Muscle layer of colon (tissue), 2 donors: ENCODE results near the gene AAMP.

Source experiments
- H3K27ac ChIP-seq: one replicate; pipeline ENCODE4 v1.7.0; 2013; ENCODE audit warnings: low read depth, mild to moderate bottlenecking, low read length, moderate library complexity
- H3K27me3 ChIP-seq, 2 donors: one replicate each; pipeline ENCODE4 v1.7.0; 2013; ENCODE audit warnings: low read length in 2 of 2, mild to moderate bottlenecking in 2 of 2; ENCODE audit not compliant: insufficient read depth in 2 of 2, control insufficient read depth in 1 of 2
- H3K36me3 ChIP-seq: one replicate; pipeline ENCODE4 v1.7.0; 2013; ENCODE audit warnings: mild to moderate bottlenecking, low read length; ENCODE audit not compliant: insufficient read depth
- H3K4me1 ChIP-seq: one replicate; pipeline ENCODE4 v1.7.0; 2013; ENCODE audit warnings: mild to moderate bottlenecking, low read length; ENCODE audit not compliant: insufficient read depth
- H3K4me3 ChIP-seq, 2 donors: one replicate each; pipeline ENCODE4 v1.7.0; 2013; ENCODE audit warnings: low read length in 2 of 2, low read depth in 1 of 2, mild to moderate bottlenecking in 1 of 2, moderate library complexity in 1 of 2
- H3K9ac ChIP-seq: one replicate; pipeline ENCODE4 v1.7.0; 2013; ENCODE audit warnings: low read length
- H3K9me3 ChIP-seq: one replicate; pipeline ENCODE4 v1.7.0; 2013; ENCODE audit warnings: mild to moderate bottlenecking, low read length
- donor health status: abdominal sarcoma.
- donor health status: Adenocarcinoma of cecum.

AAMP gene

GRCh38 chr2:218260742-218261422 lies 9.1 kb downstream of the AAMP start, which contains the start of gene GPBAR1:
GPBAR1 (plus strand) TSS chr2:218261015; CDS start chr2:218262725, 1,710 bp downstream.
- H3K9me3 ChIP-seq: no peaks in the 10 kb centered on the region
- H3K9ac ChIP-seq: no peak within 1 kb of the TSS
- peaks cover 65% of the 10 kb centered on the region for H3K4me1 ChIP-seq
- H3K27ac ChIP-seq: peak within 1 kb of the TSS; percentile 90
- H3K36me3 ChIP-seq: peaks cover 28% of the 10 kb centered on the region
- H3K27me3 ChIP-seq: no peaks in the 10 kb centered on the region
- peak within 1 kb of the TSS in 1 of 2 donors; percentile 25 for H3K4me3 ChIP-seq

- Histone ChIP-seq H3K9me3 (no peaks in the 10 kb centered on the region), H3K9ac (no peak overlapping the region), H3K4me3 (no peak overlapping the region), H3K4me1 (peaks cover 65% of the 10 kb centered on the region), H3K36me3 (peaks cover 28% of the 10 kb centered on the region), H3K27me3 (no peaks in the 10 kb centered on the region), H3K27ac (peak overlapping the region; percentile 90)
Measured at GRCh38 chr2:218260166-218260565, 9.8 kb downstream of the AAMP start.

GRCh38 chr2:218259099-218259961 lies 10.6 kb downstream of the AAMP start:
- peak overlapping the region; percentile 90 for H3K27ac ChIP-seq
- peaks cover 60% of the 10 kb centered on the region for H3K4me1 ChIP-seq
- peaks cover 28% of the 10 kb centered on the region for H3K36me3 ChIP-seq
- no peak overlapping the region for H3K4me3 ChIP-seq
- no peak overlapping the region for H3K9ac ChIP-seq
- H3K9me3 ChIP-seq: no peaks in the 10 kb centered on the region
- no peaks in the 10 kb centered on the region for H3K27me3 ChIP-seq

- Histone ChIP-seq H3K4me3 (no peak overlapping the region), H3K36me3 (peaks cover 38% of the 10 kb centered on the region), H3K4me1 (peaks cover 42% of the 10 kb centered on the region), H3K9ac (no peak overlapping the region), H3K27ac (no peak overlapping the region), H3K27me3 (no peaks in the 10 kb centered on the region), H3K9me3 (no peaks in the 10 kb centered on the region)
Measured at GRCh38 chr2:218257390-218257981, 12.5 kb downstream of the AAMP start.

- Histone ChIP-seq H3K9me3 (no peaks in the 10 kb centered on the region), H3K4me3 (no peak overlapping the region), H3K27me3 (no peaks in the 10 kb centered on the region), H3K4me1 (peaks cover 35% of the 10 kb centered on the region), H3K27ac (no peak overlapping the region), H3K36me3 (peaks cover 45% of the 10 kb centered on the region), H3K9ac (no peak overlapping the region)
Measured at GRCh38 chr2:218256612-218257350, 13.2 kb downstream of the AAMP start.

GRCh38 chr2:218255446-218255845 lies 14.5 kb downstream of the AAMP start:
- H3K36me3 ChIP-seq: peaks cover 58% of the 10 kb centered on the region
- peaks cover 21% of the 10 kb centered on the region for H3K4me1 ChIP-seq
- H3K9ac ChIP-seq: no peak overlapping the region
- no peaks in the 10 kb centered on the region for H3K9me3 ChIP-seq
- H3K27me3 ChIP-seq: no peaks in the 10 kb centered on the region
- no peak overlapping the region for H3K27ac ChIP-seq
- H3K4me3 ChIP-seq: no peak overlapping the region

- peaks cover 79% of the 10 kb centered on the region for H3K36me3 ChIP-seq
- no peak overlapping the region for H3K9ac ChIP-seq
Measured at GRCh38 chr2:218253232-218253625, 16.7 kb downstream of the AAMP start.

GRCh38 chr2:218252509-218253231 lies 17.3 kb downstream of the AAMP start:
- H3K4me1 ChIP-seq: no peaks in the 10 kb centered on the region
- H3K27ac ChIP-seq: no peak overlapping the region
- H3K4me3 ChIP-seq: no peak overlapping the region
- H3K9ac ChIP-seq: no peak overlapping the region
- H3K36me3 ChIP-seq: peaks cover 84% of the 10 kb centered on the region
- no peaks in the 10 kb centered on the region for H3K27me3 ChIP-seq
- no peaks in the 10 kb centered on the region for H3K9me3 ChIP-seq

More at GRCh38 chr2:218253232-218253625, 16.7 kb downstream of the AAMP start:
- Histone ChIP-seq H3K4me3 (no peak overlapping the region), H3K4me1 (peaks cover under 1% of the 10 kb centered on the region), H3K27me3 (no peaks in the 10 kb centered on the region), H3K9me3 (no peaks in the 10 kb centered on the region), H3K27ac (no peak overlapping the region)

GRCh38 chr2:218249691-218250090 lies 20.2 kb downstream of the AAMP start:
- H3K4me3 ChIP-seq: no peak overlapping the region
- no peak overlapping the region for H3K27ac ChIP-seq
- peaks cover 93% of the 10 kb centered on the region for H3K36me3 ChIP-seq
- no peak overlapping the region for H3K9ac ChIP-seq
- no peaks in the 10 kb centered on the region for H3K9me3 ChIP-seq
- H3K4me1 ChIP-seq: peaks cover 3% of the 10 kb centered on the region
- no peaks in the 10 kb centered on the region for H3K27me3 ChIP-seq

- Histone ChIP-seq H3K36me3 (peaks cover 89% of the 10 kb centered on the region), H3K27me3 (no peaks in the 10 kb centered on the region), H3K27ac (no peak overlapping the region), H3K4me1 (peaks cover 18% of the 10 kb centered on the region), H3K4me3 (no peak overlapping the region), H3K9ac (no peak overlapping the region), H3K9me3 (no peaks in the 10 kb centered on the region)
Measured at GRCh38 chr2:218245214-218245613, 24.7 kb downstream of the AAMP start.
